AG04450 (cell line): ENCODE data around the gene GALM. TPM values are rescaled to one million over a fixed set of nuclear protein-coding genes. Genes with fewer than 3 reads are reported as not detected.
A peak's percentile ranks its signal among the peaks of the same experiment; 100 is the strongest.

Experiments used
- CTCF ChIA-PET: fragments of 300-600, 350-600 bp; formaldehyde crosslinking; extraction: SDS; loops from one replicate; lab custom pipeline; 2022; ENCODE audit warnings: antibody characterized with exemption, inconsistent platforms; lab: Charles Lee
- POLR2A ChIA-PET: fragments of 350-600 bp; formaldehyde crosslinking; extraction: SDS; loops from one replicate; lab custom pipeline; 2021; ENCODE audit warnings: antibody characterized with exemption, inconsistent platforms; lab: Yijun Ruan, JAX
- DNase-seq: peaks from one replicate; pipeline ENCODE4 v3.0.0-alpha.2; 2011; ENCODE audit warnings: low read depth, low spot score
- H3K27ac ChIP-seq: one replicate; pipeline ENCODE4 v1.5.1; 2012; ENCODE audit warnings: low read depth, low read length, control low read depth
- H3K27me3 ChIP-seq: one replicate; pipeline ENCODE4 v1.6.0; 2012; ENCODE audit warnings: low read length; ENCODE audit not compliant: control insufficient read depth, insufficient read depth
- H3K4me3 ChIP-seq: 2 replicates; pipeline ENCODE4 v1.5.1; 2011; ENCODE audit warnings: mild to moderate bottlenecking, low read depth, low read length, control low read depth
- H3K9me3 ChIP-seq: 2 replicates; pipeline ENCODE4 v1.5.1; 2012; ENCODE audit warnings: low read length; ENCODE audit not compliant: control insufficient read depth, insufficient read depth
- polyA plus RNA-seq: library from polyadenylated mRNA; depleted of rRNA; stranded (reverse); fragments of >200 nt; gene quantifications from 2 replicates; pipeline ENCODE4 v1.2.3, GENCODE V29; 2011
- TF ChIP-seq, protein P1 (sequence below): IDR thresholded peaks from 2 replicates; pipeline ENCODE4 v1.5.1; 2011; ENCODE audit warnings: low read depth, low read length, control low read depth, inconsistent platforms

The GALM gene
- polyA plus RNA-seq, 1 experiment = 19.0 TPM

DNA sequence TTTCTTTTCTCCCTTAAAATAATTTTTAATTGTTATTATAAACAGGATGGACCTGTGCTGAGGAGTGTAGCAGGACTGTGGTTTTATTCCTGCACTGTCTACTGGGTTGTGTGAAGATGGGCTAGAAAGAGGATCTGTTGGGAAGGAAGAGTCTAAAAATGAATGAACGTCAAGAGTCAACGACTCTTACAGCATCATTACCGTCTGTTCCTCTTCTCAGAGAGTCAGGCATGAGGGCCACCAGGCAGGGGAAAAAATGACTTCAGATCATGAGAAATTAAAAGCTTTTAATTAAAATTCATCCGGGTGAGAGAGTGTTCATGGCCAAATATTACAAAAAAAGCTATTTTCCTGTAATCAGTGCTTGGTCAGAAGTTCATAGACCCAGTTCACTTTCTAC lies 52.7 kb downstream of the GALM start:
- H3K27me3 ChIP-seq = no peaks in the 10 kb centered on the region
- CTCF ChIA-PET = interaction anchor here (0.6 to 1.3 kb wide), 3 partner anchors 117 to 365 kb away, joined by 3 to 5 read pairs (median 3); no protein-coding TSS in a partner anchor
- no peaks in the 10 kb centered on the region for H3K9me3 ChIP-seq
- TF ChIP-seq, protein P1, sequence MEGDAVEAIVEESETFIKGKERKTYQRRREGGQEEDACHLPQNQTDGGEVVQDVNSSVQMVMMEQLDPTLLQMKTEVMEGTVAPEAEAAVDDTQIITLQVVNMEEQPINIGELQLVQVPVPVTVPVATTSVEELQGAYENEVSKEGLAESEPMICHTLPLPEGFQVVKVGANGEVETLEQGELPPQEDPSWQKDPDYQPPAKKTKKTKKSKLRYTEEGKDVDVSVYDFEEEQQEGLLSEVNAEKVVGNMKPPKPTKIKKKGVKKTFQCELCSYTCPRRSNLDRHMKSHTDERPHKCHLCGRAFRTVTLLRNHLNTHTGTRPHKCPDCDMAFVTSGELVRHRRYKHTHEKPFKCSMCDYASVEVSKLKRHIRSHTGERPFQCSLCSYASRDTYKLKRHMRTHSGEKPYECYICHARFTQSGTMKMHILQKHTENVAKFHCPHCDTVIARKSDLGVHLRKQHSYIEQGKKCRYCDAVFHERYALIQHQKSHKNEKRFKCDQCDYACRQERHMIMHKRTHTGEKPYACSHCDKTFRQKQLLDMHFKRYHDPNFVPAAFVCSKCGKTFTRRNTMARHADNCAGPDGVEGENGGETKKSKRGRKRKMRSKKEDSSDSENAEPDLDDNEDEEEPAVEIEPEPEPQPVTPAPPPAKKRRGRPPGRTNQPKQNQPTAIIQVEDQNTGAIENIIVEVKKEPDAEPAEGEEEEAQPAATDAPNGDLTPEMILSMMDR = no peak
- H3K4me3 ChIP-seq = no peak overlapping the region
- DNase-seq = no peak
- POLR2A ChIA-PET = interaction anchor here (3.5 kb wide), 1 partner anchor 32 kb away, joined by 16 read pairs; the partner anchor contains the start of gene SRSF7
- H3K27ac ChIP-seq = no peak overlapping the region

DNA sequence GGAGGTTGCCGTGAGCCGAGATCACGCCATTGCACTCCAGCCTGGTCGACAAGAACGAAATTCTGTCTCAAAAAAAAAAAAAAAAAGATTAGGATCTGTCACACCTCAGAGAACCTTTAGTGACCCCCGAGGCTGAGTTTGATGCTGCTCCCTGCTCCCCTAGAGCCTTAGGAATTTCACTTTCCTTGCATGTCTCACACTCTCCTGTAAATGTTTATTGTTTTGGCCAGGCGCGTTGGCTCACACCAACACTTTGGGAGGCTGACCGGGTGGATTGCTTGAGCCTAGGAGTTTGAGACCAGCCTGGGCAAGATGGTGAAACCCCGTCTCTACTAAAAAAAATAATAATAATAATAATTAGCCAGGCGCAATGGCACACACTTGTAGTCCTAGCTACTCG lies 53.8 kb downstream of the GALM start:
- Histone ChIP-seq H3K9me3 (no peaks in the 10 kb centered on the region), H3K4me3 (no peak overlapping the region), H3K27ac (no peak overlapping the region), H3K27me3 (no peaks in the 10 kb centered on the region)
- POLR2A ChIA-PET = interaction anchor here (3.5 kb wide), 1 partner anchor 31 kb away, joined by 16 read pairs; the partner anchor contains the start of gene SRSF7
- CTCF ChIA-PET = interaction anchor here (0.7 to 1.3 kb wide), 3 partner anchors 75 to 138 kb away, joined by 4 to 5 read pairs (median 5); no protein-coding TSS in a partner anchor
- TF ChIP-seq, protein P1 = no peak
- DNase-seq = no peak

- Histone ChIP-seq H3K27me3 (no peaks in the 10 kb centered on the region), H3K27ac (peak overlapping the region; percentile 59), H3K9me3 (no peaks in the 10 kb centered on the region), H3K4me3 (no peak overlapping the region)
- peak; percentile 94 for DNase-seq
- TF ChIP-seq, protein P1 = no peak
- POLR2A ChIA-PET = interaction anchor here (1.0 to 3.5 kb wide), 4 partner anchors 30 to 119 kb away, joined by 4 to 16 read pairs (median 6); partner anchors contain the start of genes GALM and SRSF7
- CTCF ChIA-PET = interaction anchor here (0.6 to 3.2 kb wide), 3 partner anchors 86 to 140 kb away, joined by 3 to 29 read pairs (median 4); no protein-coding TSS in a partner anchor
These were observed 54.8 kb downstream of the GALM start for GRCh38 chr2:38720613-38721241.

DNA sequence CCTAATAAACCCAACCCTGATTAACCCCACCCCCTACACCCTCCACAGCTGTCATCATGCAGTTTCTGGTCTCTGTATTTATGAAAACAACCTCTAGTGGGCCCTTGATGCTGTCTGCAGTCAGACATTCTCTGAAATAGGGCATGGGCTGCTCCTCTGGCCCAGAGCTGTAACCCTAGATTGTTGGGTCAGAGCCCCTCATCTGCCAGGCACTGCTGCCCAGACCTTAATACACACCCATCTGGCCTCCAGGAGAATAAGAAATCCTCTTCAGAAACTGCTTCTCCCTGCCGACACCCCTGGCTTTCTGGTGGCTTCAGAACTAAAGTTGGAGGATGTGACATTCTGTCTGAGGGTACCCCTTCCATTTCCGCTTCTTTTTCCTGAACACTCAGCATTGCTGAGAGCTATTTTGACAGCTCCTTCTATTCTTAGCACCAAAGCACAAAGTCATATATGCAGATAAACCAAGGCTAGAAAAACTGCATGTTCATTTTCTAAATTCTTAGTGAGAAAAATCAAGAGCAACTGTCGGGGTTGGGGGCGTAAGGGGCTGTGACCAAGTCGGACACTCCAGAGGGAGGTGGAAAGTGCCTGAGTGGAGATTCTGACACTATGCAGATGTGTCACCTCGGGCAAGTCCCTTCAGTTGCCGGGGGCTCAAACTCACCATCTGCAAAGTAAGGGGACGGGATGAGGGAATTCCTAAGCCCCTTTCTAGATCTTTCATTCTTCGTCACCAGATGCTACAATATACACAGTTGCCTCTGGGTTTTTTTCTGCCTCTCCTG lies 56.6 kb downstream of the GALM start:
- H3K27me3 ChIP-seq = no peaks in the 10 kb centered on the region
- ChIA-PET POLR2A (no interaction called here), CTCF (interaction anchor here (0.6 to 3.2 kb wide), 2 partner anchors 141 to 149 kb away, joined by 3 to 29 read pairs; no protein-coding TSS in a partner anchor)
- no peak for DNase-seq
- H3K27ac ChIP-seq = no peak overlapping the region
- TF ChIP-seq, protein P1 = no peak
- no peaks in the 10 kb centered on the region; the same call in 1 of the 2 replicates for H3K9me3 ChIP-seq
- H3K4me3 ChIP-seq = no peak overlapping the region
